ENCODE data around the gene PTPN2. TPM values are rescaled to one million over a fixed set of nuclear protein-coding genes. Genes with fewer than 3 reads are reported as not detected.
"Not testable (repeated sequence)": the region's sequence is repeated elsewhere in the genome, so short reads cannot be mapped to it uniquely, and the experiment has no call there.

The PTPN2 gene
- total RNA-seq, 4 donors from 2014 or later: 17.0 to 20.0 (median 17.5) TPM

DNA sequence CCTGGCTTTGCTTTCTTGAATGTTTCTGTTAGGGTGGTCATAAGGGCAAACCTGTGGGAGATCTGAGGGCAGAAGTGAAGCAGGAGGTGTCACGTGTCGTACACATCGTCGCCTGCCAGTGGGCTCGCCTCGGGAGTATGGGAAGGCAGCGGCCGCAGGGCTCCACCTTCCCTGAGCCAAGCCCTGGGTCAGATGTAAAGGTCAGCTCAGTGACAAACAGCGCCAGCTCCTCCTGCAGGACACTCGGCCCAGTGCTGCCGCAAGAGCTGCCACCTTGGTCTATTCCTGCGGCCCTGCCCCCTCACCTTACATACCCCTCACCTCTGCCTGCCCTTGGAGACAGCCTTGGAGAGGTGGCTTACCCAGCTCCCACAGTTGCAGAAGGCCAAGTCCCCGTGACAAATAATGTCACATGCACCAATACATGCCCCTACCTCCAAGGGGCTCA, 117.0 kb downstream of the PTPN2 start:
- no peak for ATAC-seq
- in situ Hi-C loops (cut with MboI; ENCODE audit: low sequenced_read_pairs in 4 of 4): no loop called here

DNA sequence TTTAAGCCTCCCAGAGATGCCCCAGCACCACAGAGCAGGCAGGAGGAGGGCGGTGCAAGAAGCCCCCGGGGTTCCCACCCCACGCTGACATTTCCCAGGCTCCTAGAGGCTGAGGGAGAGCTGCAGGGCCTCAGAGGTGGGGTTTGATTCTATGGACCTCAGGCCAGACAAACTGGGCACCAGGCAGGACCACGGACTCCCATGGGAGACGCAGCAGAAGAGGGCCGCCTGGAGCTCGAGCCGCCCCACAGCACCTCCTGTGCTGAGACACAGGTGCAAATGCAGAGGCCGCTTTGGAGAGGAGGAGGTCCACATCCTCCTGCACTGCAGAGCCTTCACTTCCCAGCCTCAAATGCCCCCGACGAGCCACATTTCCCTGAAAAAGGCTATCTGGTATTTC, 118.5 kb downstream of the PTPN2 start:
- intact Hi-C loops (cut with DNase I; ENCODE audit: low total_unique reads): no loop called here
- DNase-seq (no peak), ATAC-seq (no peak)
- Histone ChIP-seq H3K4me3 (no peak overlapping the region), H3K36me3 (no peaks in the 10 kb centered on the region), H3K27me3 (no peaks in the 10 kb centered on the region), H3K4me1 (no peaks in the 10 kb centered on the region), H3K27ac (no peak overlapping the region), H3K9me3 (no peaks in the 10 kb centered on the region)
- TF ChIP-seq, protein P1, sequence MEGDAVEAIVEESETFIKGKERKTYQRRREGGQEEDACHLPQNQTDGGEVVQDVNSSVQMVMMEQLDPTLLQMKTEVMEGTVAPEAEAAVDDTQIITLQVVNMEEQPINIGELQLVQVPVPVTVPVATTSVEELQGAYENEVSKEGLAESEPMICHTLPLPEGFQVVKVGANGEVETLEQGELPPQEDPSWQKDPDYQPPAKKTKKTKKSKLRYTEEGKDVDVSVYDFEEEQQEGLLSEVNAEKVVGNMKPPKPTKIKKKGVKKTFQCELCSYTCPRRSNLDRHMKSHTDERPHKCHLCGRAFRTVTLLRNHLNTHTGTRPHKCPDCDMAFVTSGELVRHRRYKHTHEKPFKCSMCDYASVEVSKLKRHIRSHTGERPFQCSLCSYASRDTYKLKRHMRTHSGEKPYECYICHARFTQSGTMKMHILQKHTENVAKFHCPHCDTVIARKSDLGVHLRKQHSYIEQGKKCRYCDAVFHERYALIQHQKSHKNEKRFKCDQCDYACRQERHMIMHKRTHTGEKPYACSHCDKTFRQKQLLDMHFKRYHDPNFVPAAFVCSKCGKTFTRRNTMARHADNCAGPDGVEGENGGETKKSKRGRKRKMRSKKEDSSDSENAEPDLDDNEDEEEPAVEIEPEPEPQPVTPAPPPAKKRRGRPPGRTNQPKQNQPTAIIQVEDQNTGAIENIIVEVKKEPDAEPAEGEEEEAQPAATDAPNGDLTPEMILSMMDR (IDR thresholded peaks at IDR 0.05 in 4 of 5, conservative IDR thresholded peaks at IDR 0.05 in 1 of 5): no peak
- no peak for TF ChIP-seq POLR2A (IDR thresholded peaks at IDR 0.05)
- in situ Hi-C loops (cut with MboI; ENCODE audit: low sequenced_read_pairs in 4 of 4): no loop called here

More for the DNA sequence above, 117.0 kb downstream of the PTPN2 start:
- intact Hi-C loops (cut with DNase I; ENCODE audit: low total_unique reads): no loop called here
- Histone ChIP-seq H3K27me3 (no peaks in the 10 kb centered on the region), H3K27ac (no peak overlapping the region), H3K9me3 (no peaks in the 10 kb centered on the region), H3K4me1 (no peaks in the 10 kb centered on the region), H3K36me3 (no peaks in the 10 kb centered on the region), H3K4me3 (no peak overlapping the region)
- no peak for DNase-seq
- TF ChIP-seq, protein P1 (IDR thresholded peaks at IDR 0.05 in 4 of 5, conservative IDR thresholded peaks at IDR 0.05 in 1 of 5): no peak
- TF ChIP-seq POLR2A (IDR thresholded peaks at IDR 0.05): no peak

GRCh38 chr18:12765126-12765525, 118.9 kb downstream of the PTPN2 start:
- ATAC-seq (no peak), DNase-seq (no peak)
- Histone ChIP-seq H3K27me3 (no peaks in the 10 kb centered on the region), H3K4me1 (no peaks in the 10 kb centered on the region), H3K36me3 (no peaks in the 10 kb centered on the region), H3K9me3 (no peaks in the 10 kb centered on the region), H3K27ac (no peak overlapping the region), H3K4me3 (no peak overlapping the region)
- intact Hi-C loops (cut with DNase I; ENCODE audit: low total_unique reads): no loop called here
- in situ Hi-C loops (cut with MboI; ENCODE audit: low sequenced_read_pairs in 4 of 4): no loop called here
- no peak for TF ChIP-seq POLR2A (IDR thresholded peaks at IDR 0.05)
- TF ChIP-seq, protein P1 (IDR thresholded peaks at IDR 0.05 in 4 of 5, conservative IDR thresholded peaks at IDR 0.05 in 1 of 5): no peak

- H3K9me3 ChIP-seq; in situ Hi-C loops (cut with MboI; ENCODE audit: low sequenced_read_pairs in 4 of 4); DNase-seq; H3K27me3 ChIP-seq; intact Hi-C loops (cut with DNase I; ENCODE audit: low total_unique reads); H3K27ac ChIP-seq; H3K4me3 ChIP-seq; H3K4me1 ChIP-seq; H3K36me3 ChIP-seq; ATAC-seq: not testable (repeated sequence)
Measured at GRCh38 chr18:12758566-12758965, 125.5 kb downstream of the PTPN2 start.

- in situ Hi-C loops (cut with MboI; ENCODE audit: low sequenced_read_pairs in 4 of 4); ATAC-seq; intact Hi-C loops (cut with DNase I; ENCODE audit: low total_unique reads); H3K4me3 ChIP-seq; H3K4me1 ChIP-seq; H3K9me3 ChIP-seq; H3K27me3 ChIP-seq; H3K36me3 ChIP-seq; DNase-seq; H3K27ac ChIP-seq: not testable (repeated sequence)
Measured at GRCh38 chr18:12756619-12757239, 127.3 kb downstream of the PTPN2 start.

- DNase-seq; ATAC-seq; H3K9me3 ChIP-seq; H3K36me3 ChIP-seq; H3K4me1 ChIP-seq; H3K27ac ChIP-seq; intact Hi-C loops (cut with DNase I; ENCODE audit: low total_unique reads); H3K4me3 ChIP-seq; in situ Hi-C loops (cut with MboI; ENCODE audit: low sequenced_read_pairs in 4 of 4); H3K27me3 ChIP-seq: not testable (repeated sequence)
Measured at GRCh38 chr18:12755606-12756005, 128.4 kb downstream of the PTPN2 start.
